ENCODE data around the gene DYNLL2.

Gene DYNLL2

GRCh38 chr17:58082341-58082869, 814 bp upstream of the DYNLL2 start:
- H3K27me3 ChIP-seq (ENCODE audit: insufficient read depth, poor library complexity, severe bottlenecking) = no peaks in the 10 kb centered on the region
- peak overlapping the region; percentile 20; the same call in 1 of the 2 replicates for H3K4me3 ChIP-seq (replicated peaks; ENCODE audit: insufficient read depth, low read length)
- peak overlapping the region; percentile 72 for H3K27ac ChIP-seq (replicated peaks)
- TF ChIP-seq SPI1 (IDR thresholded peaks at IDR 0.05; ENCODE audit: borderline replicate concordance, low read depth) (no peak), POLR2AphosphoS5 (IDR thresholded peaks at IDR 0.05; ENCODE audit: low read depth) (no peak), CTCF (IDR thresholded peaks at IDR 0.05; ENCODE audit: insufficient read depth, low read length) (no peak), GABPA (IDR thresholded peaks at IDR 0.05; ENCODE audit: low read depth) (no peak), REST (IDR thresholded peaks at IDR 0.05; ENCODE audit: insufficient replicate concordance, low read depth) (no peak)
- peak in 1 of 2 experiments; percentile 31 for DNase-seq (ENCODE audit: low read depth in 1 of 2, low spot score in 1 of 2)

GRCh38 chr17:58083491-58084316, 485 bp downstream of the DYNLL2 start:
- H3K4me3 ChIP-seq (replicated peaks; ENCODE audit: insufficient read depth, low read length) = peak overlapping the region; percentile 78
- no peaks in the 10 kb centered on the region for H3K27me3 ChIP-seq (ENCODE audit: insufficient read depth, poor library complexity, severe bottlenecking)
- TF ChIP-seq REST (IDR thresholded peaks at IDR 0.05; ENCODE audit: insufficient replicate concordance, low read depth) (peak; percentile 22), SPI1 (IDR thresholded peaks at IDR 0.05; ENCODE audit: borderline replicate concordance, low read depth) (no peak)
- H3K27ac ChIP-seq (replicated peaks) = peak overlapping the region; percentile 86
- peak; percentile 50 for DNase-seq (ENCODE audit: low read depth in 1 of 2, low spot score in 1 of 2)

GRCh38 chr17:58084317-58084981, 1.2 kb downstream of the DYNLL2 start:
- Histone ChIP-seq H3K27me3 (ENCODE audit: insufficient read depth, poor library complexity, severe bottlenecking) (no peaks in the 10 kb centered on the region), H3K4me3 (replicated peaks; ENCODE audit: insufficient read depth, low read length) (peak overlapping the region; percentile 78), H3K27ac (replicated peaks) (peak overlapping the region; percentile 86)
- TF ChIP-seq SPI1 (IDR thresholded peaks at IDR 0.05; ENCODE audit: borderline replicate concordance, low read depth) (no peak), REST (IDR thresholded peaks at IDR 0.05; ENCODE audit: insufficient replicate concordance, low read depth) (peak; percentile 86), POLR2AphosphoS5 (IDR thresholded peaks at IDR 0.05; ENCODE audit: low read depth) (no peak), GABPA (IDR thresholded peaks at IDR 0.05; ENCODE audit: low read depth) (no peak), CTCF (IDR thresholded peaks at IDR 0.05; ENCODE audit: insufficient read depth, low read length) (no peak)
- no peak for DNase-seq (ENCODE audit: low read depth in 1 of 2, low spot score in 1 of 2)
